T47D (cell line): ENCODE data around the gene BCLAF1.

Experiments
- DNase-seq, 2 experiments: peaks; one replicate each; pipeline versions ENCODE4 v3.0.0 to v3.0.0-alpha.2; 2011 to 2012; ENCODE audit warnings: low read depth in 1 of 2, low spot score in 1 of 2
- JUND ChIP-seq: IDR thresholded peaks from 2 replicates; pipeline ENCODE4 v1.6.1; 2012; ENCODE audit warnings: low read depth
- in situ Hi-C: cut with HindIII; loops from 2 replicates; pipeline ENCODE4 v1.10.0; 2016; ENCODE audit warnings: low sequenced_read_pairs, low pct_unique_long_range_greater_than_20kb

Gene BCLAF1

GRCh38 chr6:136289579-136290409 is at the start of gene BCLAF1:
Gene BCLAF1, minus strand, starts transcription at chr6:136289846. Its CDS starts 9,980 bp downstream, at chr6:136279866.
- in situ Hi-C loops = no loop called here
- TF ChIP-seq JUND = no peak
- peak; percentile 69 to 98 for DNase-seq

GRCh38 chr6:136338486-136338885 is 48.8 kb upstream of the BCLAF1 start:
- in situ Hi-C loops = no loop called here
- TF ChIP-seq JUND = no peak
- no peak for DNase-seq

- in situ Hi-C loops = no loop called here
- TF ChIP-seq JUND = no peak
- DNase-seq = no peak
Observed at GRCh38 chr6:136337606-136338005, 48.0 kb upstream of the BCLAF1 start.

GRCh38 chr6:136337121-136337520 is 47.5 kb upstream of the BCLAF1 start:
- in situ Hi-C loops = no loop called here
- DNase-seq = no peak
- no peak for TF ChIP-seq JUND

- DNase-seq = no peak
- in situ Hi-C loops = no loop called here
- no peak for TF ChIP-seq JUND
Observed at GRCh38 chr6:136335736-136336363, 46.2 kb upstream of the BCLAF1 start.

- in situ Hi-C loops = no loop called here
- no peak for DNase-seq
- TF ChIP-seq JUND = no peak
Observed at GRCh38 chr6:136334853-136335252, 45.2 kb upstream of the BCLAF1 start.

GRCh38 chr6:136334465-136334846 is 44.8 kb upstream of the BCLAF1 start:
- in situ Hi-C loops = no loop called here
- TF ChIP-seq JUND = no peak
- no peak for DNase-seq

GRCh38 chr6:136333824-136334464 is 44.3 kb upstream of the BCLAF1 start:
- TF ChIP-seq JUND = no peak
- no peak for DNase-seq
- in situ Hi-C loops = no loop called here

- in situ Hi-C loops = no loop called here
- TF ChIP-seq JUND = no peak
- no peak for DNase-seq
Observed at GRCh38 chr6:136331461-136331860, 41.8 kb upstream of the BCLAF1 start.

- DNase-seq = no peak
- in situ Hi-C loops = no loop called here
- no peak for TF ChIP-seq JUND
Observed at GRCh38 chr6:136330634-136331033, 41.0 kb upstream of the BCLAF1 start.

GRCh38 chr6:136326038-136326553 is 36.5 kb upstream of the BCLAF1 start:
- no peak for TF ChIP-seq JUND
- peak in 1 of 2 experiments; percentile 36 for DNase-seq
- in situ Hi-C loops = no loop called here

- no peak for DNase-seq
- no peak for TF ChIP-seq JUND
- in situ Hi-C loops = no loop called here
Observed at GRCh38 chr6:136324686-136325380, 35.2 kb upstream of the BCLAF1 start.
